Kidney epithelial cell (primary cell): ENCODE measurements around the gene MORF4L1. TPM values are rescaled to one million over a fixed set of nuclear protein-coding genes. Genes with fewer than 3 reads are reported as not detected.
A peak's percentile ranks its signal among the peaks of the same experiment; 100 is the strongest.
"Not testable (repeated sequence)": the region's sequence is repeated elsewhere in the genome, so short reads cannot be mapped to it uniquely, and the experiment has no call there.

Source experiments
- DNase-seq: peaks from one replicate; pipeline ENCODE4 v3.0.0-alpha.2; 2010; ENCODE audit warnings: low read depth
- H3K27me3 ChIP-seq: 2 replicates; pipeline ENCODE4 v1.6.0; 2011; ENCODE audit warnings: low read length; ENCODE audit not compliant: control insufficient read depth, insufficient read depth
- H3K36me3 ChIP-seq: 2 replicates; pipeline ENCODE4 v1.5.1; 2011; ENCODE audit warnings: low read length; ENCODE audit not compliant: control insufficient read depth, insufficient read depth
- H3K4me3 ChIP-seq: 2 replicates; pipeline ENCODE4 v1.5.1; 2011; ENCODE audit warnings: low read depth, mild to moderate bottlenecking, control low read depth, low read length
- total RNA-seq: library from RNA; depleted of rRNA; stranded (reverse); fragments of >200 nt; gene quantifications from 2 replicates; pipeline ENCODE4 v1.2.3, GENCODE V29; 2015
- TF ChIP-seq, protein P1 (sequence below): IDR thresholded peaks from 2 replicates; pipeline ENCODE4 v1.5.1; 2011; ENCODE audit warnings: mild to moderate bottlenecking, moderate library complexity, low read length, control low read depth, inconsistent platforms; ENCODE audit not compliant: insufficient read depth, poor library complexity, severe bottlenecking

MORF4L1 gene
- total RNA-seq, 1 donor from 2014 or later, result 366 TPM

DNA sequence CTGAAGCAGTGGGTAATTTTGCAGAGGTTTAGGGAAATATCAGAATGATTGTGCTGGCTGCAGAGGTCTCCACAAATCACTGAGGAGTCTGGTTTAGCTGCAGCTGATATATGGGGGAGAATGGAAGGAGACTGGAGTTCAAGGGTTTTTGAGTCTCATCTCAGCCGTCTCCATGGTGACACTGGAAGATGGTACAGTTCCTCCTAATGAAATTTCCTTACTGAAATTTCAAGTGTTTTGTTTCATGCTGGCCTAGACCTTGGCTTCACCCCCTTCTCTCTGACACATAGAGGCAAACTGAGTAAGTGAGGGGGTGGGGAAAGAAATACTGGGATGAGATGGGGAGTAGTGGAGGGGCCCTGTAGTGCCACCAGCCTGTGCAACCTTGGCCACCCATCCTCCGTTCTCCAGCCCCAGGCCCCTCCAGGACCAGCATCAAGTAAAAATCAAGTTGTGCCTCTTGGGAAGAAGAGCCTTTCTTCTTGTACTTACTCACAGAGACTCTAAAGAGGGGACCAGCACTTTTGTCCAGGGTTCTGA, 17.8 kb upstream of the MORF4L1 start:
- no peak overlapping the region for H3K4me3 ChIP-seq
- no peaks in the 10 kb centered on the region for H3K36me3 ChIP-seq

DNA sequence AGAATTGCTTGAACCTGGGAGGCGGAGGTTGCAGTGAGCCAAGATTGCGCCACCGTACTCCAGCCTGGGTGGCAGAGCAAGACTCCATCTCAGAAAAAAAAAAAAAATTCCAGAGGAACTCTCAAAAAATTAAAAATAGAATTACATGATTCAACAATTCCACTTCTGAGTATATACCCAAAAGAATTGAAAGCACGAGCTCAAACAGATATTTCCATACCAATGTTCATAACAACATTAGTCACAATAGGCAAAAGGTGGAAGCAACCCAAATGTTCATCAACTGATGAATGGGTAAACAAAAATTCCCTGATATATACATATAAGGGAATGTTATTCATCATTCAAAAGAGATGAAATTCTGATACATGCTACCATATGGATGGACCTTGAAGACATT, 16.9 kb upstream of the MORF4L1 start:
- Histone ChIP-seq H3K27me3 (no peaks in the 10 kb centered on the region), H3K36me3 (no peaks in the 10 kb centered on the region), H3K4me3 (no peak overlapping the region)
- DNase-seq, result no peak
- TF ChIP-seq, protein P1, sequence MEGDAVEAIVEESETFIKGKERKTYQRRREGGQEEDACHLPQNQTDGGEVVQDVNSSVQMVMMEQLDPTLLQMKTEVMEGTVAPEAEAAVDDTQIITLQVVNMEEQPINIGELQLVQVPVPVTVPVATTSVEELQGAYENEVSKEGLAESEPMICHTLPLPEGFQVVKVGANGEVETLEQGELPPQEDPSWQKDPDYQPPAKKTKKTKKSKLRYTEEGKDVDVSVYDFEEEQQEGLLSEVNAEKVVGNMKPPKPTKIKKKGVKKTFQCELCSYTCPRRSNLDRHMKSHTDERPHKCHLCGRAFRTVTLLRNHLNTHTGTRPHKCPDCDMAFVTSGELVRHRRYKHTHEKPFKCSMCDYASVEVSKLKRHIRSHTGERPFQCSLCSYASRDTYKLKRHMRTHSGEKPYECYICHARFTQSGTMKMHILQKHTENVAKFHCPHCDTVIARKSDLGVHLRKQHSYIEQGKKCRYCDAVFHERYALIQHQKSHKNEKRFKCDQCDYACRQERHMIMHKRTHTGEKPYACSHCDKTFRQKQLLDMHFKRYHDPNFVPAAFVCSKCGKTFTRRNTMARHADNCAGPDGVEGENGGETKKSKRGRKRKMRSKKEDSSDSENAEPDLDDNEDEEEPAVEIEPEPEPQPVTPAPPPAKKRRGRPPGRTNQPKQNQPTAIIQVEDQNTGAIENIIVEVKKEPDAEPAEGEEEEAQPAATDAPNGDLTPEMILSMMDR, result no peak

More for the DNA sequence above, 17.8 kb upstream of the MORF4L1 start:
- no peak for DNase-seq
- no peaks in the 10 kb centered on the region for H3K27me3 ChIP-seq
- TF ChIP-seq, protein P1, result no peak

DNA sequence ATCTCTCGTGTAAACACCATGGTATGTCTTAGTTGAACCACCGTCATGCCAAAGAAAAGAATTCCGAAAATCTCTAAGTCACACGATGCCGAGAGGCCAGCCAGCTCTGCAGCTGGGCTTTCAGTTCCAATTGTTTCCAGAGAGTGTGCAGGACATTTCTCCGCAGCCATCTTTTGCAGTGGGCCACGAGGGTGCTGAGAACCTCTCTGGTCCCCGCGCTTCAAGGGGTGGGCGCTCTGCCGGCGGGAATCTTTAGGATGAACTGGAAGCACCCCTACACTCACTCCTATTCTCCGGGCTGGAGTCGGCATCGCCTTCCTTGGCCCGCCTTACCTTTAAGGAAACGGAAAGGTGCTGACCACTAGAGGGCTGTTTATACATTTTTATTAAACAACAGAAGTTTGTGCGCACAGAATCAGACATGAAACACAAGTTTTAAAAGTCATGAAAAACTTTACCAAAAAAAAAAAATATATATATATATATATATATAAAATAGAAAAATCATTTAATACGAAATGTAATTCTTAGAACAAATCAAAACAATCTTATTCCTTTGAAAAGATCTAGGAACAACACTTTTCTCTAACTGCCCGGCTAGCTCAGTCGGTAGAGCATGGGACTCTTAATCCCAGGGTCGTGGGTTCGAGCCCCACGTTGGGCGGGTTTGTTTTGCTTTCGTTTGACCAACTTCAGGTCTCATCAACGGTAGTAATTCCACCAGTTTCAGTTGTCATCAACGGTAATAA, 12.5 kb upstream of the MORF4L1 start:
- TF ChIP-seq, protein P1, result peak; percentile 67
- H3K36me3 ChIP-seq, result no peaks in the 10 kb centered on the region

DNA sequence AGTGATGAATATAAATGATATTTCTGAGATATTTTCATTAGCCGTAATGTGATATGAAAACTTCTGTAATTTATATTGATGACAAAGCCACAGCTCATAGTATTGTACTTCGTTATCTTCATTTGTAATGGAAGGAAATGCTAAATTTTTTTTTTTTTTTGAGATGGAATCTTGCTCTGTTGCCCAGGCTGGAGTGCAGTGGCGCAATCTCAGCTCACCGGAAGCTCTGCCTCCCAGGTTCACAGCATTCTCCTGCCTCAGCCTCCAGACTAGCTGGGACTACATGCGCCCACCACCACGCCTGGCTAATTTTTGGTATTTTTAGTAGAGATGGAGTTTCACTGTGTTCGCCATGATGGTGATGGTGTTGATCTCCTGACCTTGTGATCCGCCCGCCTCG, 7.1 kb upstream of the MORF4L1 start:
- H3K27me3 ChIP-seq, H3K36me3 ChIP-seq, H3K4me3 ChIP-seq, DNase-seq: not testable (repeated sequence)

More for the DNA sequence above, 12.5 kb upstream of the MORF4L1 start:
- no peaks in the 10 kb centered on the region for H3K27me3 ChIP-seq
- H3K4me3 ChIP-seq, result peak overlapping the region; percentile 59
- DNase-seq, result peak; percentile 47

DNA sequence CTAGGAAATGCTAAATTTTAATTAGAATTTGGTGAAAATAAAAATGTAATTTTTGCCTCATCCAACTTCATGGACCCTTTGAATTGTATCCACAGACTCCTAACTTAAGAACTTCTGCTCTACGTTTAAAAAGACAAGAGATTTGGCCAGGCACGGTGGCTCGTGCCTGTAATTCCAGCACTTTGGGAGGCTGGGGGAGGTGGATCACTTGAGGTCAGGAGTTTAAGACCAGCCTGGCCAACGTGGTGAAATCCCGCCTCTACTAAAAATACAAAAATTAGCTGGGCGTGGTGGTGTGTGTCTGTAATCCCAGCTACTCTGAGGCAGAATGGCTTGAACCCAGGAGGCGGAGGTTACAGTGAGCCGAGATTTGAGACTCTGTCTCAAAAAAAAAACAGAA, 6.7 kb upstream of the MORF4L1 start:
- H3K27me3 ChIP-seq, H3K36me3 ChIP-seq, H3K4me3 ChIP-seq, DNase-seq: not testable (repeated sequence)

DNA sequence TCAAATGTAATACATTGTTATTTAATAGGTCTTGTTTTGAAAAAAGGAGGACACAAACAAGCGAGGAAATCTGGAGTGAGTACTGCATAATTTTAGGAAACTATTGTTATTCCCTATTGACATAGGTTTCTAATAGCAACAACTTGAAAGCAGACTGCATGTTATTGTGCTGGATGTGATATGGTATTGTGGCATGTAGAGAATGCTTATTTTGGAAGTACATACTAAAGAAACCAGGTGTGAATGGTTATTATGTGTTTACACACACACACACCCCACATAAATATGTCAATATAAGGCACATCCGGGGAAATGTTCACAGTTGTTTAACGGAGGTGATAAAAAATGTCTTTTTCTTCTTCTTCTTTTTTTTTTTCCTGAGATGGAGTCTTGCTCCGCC, 5.9 kb upstream of the MORF4L1 start:
- Histone ChIP-seq H3K4me3 (no peak overlapping the region), H3K27me3 (no peaks in the 10 kb centered on the region), H3K36me3 (no peaks in the 10 kb centered on the region)
- TF ChIP-seq, protein P1, result no peak
- no peak for DNase-seq

DNA sequence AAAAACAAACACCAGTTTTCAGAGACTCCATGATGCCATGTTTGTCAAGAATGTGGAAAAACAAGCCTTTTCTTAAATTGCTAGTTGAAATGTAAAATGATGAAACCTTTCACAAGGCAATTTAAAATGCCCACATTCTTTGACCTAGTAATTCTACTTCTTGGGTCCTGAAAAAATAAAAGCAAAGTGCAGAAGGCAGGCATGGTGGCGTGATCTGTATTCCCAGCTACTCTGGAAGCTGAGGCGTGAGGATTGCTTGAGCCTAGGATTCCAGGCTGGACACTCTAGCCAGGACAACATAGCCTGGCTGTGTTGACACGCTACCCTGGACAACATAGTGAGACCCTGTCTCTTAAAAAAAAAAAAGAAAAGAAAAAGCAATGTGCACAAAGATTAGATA, 4.3 kb upstream of the MORF4L1 start:
- H3K27me3 ChIP-seq, result no peaks in the 10 kb centered on the region
- no peak overlapping the region for H3K4me3 ChIP-seq
- no peaks in the 10 kb centered on the region for H3K36me3 ChIP-seq
- TF ChIP-seq, protein P1, result no peak
- no peak for DNase-seq

DNA sequence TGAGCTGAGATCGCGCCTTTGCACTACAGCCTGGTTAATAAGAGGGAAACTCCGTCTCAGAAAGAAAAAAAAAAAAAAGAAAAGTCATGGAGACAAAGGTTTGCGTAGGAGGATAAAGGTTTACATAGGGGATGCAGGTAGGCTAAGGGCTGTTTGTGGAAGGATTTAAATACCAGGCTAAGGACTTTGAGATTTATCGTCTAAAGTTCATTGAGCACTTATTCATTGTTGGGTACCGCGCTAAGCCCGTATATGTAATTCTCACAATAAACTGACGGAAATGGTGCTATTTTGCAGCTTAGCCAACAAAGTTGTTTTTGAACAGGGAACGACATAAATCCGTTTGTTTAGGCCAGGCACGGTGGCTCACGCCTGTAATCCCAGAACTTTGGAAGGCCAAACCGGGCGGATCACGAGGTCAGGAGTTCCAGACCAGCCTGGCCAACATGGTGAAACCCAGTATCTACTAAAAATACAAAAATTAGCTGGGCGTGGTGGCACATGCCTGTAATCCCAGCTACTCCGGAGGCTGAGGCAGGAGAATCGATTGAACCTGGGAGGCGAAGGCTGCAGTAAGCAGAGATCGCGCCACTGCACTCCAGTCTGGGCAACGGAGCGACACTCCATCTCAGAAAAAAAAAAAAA, 1.1 kb upstream of the MORF4L1 start:
- not testable (repeated sequence) for H3K27me3 ChIP-seq, DNase-seq, H3K36me3 ChIP-seq, H3K4me3 ChIP-seq
